ENCODE measurements around the gene SLAMF1. TPM values are rescaled to one million over a fixed set of nuclear protein-coding genes. Genes with fewer than 3 reads are reported as not detected.

Gene SLAMF1
- total and polyA plus RNA-seq, 8 donors = 0.16 to 0.47 (median 0.38) TPM; not detected in 1

- FAIRE-seq = no peak
- DNase-seq = no peak
- Histone ChIP-seq H3K4me3 (no peak overlapping the region), H3K27ac (no peak overlapping the region), H3K36me3 (no peaks in the 10 kb centered on the region), H3K9me3 (no peaks in the 10 kb centered on the region), H3K27me3 (no peaks in the 10 kb centered on the region), H3K4me1 (no peaks in the 10 kb centered on the region)
- TF ChIP-seq CTCF (IDR thresholded peaks at IDR 0.05) = no peak
- ATAC-seq = no peak
- intact Hi-C loops (cut with DNase I) = no loop called here
- WGBS, 2 donors = 86 to 100% methylated on average over 1 of the region's 1 CpG
These were observed 20.1 kb downstream of the SLAMF1 start for GRCh38 chr1:160626509-160627342.

- ATAC-seq = no peak
- Histone ChIP-seq H3K27ac (no peak overlapping the region), H3K4me3 (no peak overlapping the region), H3K9me3 (no peaks in the 10 kb centered on the region), H3K36me3 (no peaks in the 10 kb centered on the region), H3K4me1 (no peaks in the 10 kb centered on the region), H3K27me3 (no peaks in the 10 kb centered on the region)
- no peak for FAIRE-seq
- intact Hi-C loops (cut with DNase I) = no loop called here
- 81 to 84% methylated on average over 10 of the region's 10 CpGs for WGBS, 2 donors
- DNase-seq = no peak
- TF ChIP-seq CTCF (IDR thresholded peaks at IDR 0.05) = no peak
These were observed 20.9 kb downstream of the SLAMF1 start for GRCh38 chr1:160625725-160626498.

- H3K9me3 ChIP-seq = no peaks in the 10 kb centered on the region
- no peak overlapping the region for H3K4me3 ChIP-seq
- no peaks in the 10 kb centered on the region for H3K27me3 ChIP-seq
- TF ChIP-seq CTCF (IDR thresholded peaks at IDR 0.05) = no peak
- DNase-seq = no peak
- intact Hi-C loops (cut with DNase I) = no loop called here
- no peaks in the 10 kb centered on the region for H3K4me1 ChIP-seq
- no peak for FAIRE-seq
- no peak overlapping the region for H3K27ac ChIP-seq
- WGBS, 2 donors = 54 to 68% methylated on average over 1 of the region's 1 CpG
- ATAC-seq = no peak
- no peaks in the 10 kb centered on the region for H3K36me3 ChIP-seq
These were observed 21.5 kb downstream of the SLAMF1 start for GRCh38 chr1:160625321-160625720.

- Histone ChIP-seq H3K36me3 (no peaks in the 10 kb centered on the region), H3K4me1 (no peaks in the 10 kb centered on the region), H3K27me3 (no peaks in the 10 kb centered on the region), H3K4me3 (no peak overlapping the region), H3K9me3 (no peaks in the 10 kb centered on the region), H3K27ac (no peak overlapping the region)
- DNase-seq = no peak
- intact Hi-C loops (cut with DNase I) = no loop called here
- no peak for ATAC-seq
- WGBS, 2 donors = 67 to 76% methylated on average over 3 of the region's 3 CpGs
- no peak for TF ChIP-seq CTCF (IDR thresholded peaks at IDR 0.05)
- FAIRE-seq = no peak
These were observed 22.4 kb downstream of the SLAMF1 start for GRCh38 chr1:160624464-160624863.
